H1 (cell line): ENCODE data around the gene C5orf15. TPM values are rescaled to one million over a fixed set of nuclear protein-coding genes. Genes with fewer than 3 reads are reported as not detected.

Experiments used
- ASH2L ChIP-seq: fragments of 200-600, 300-600 bp; sonication (generic); IDR thresholded peaks from one replicate; pipeline ENCODE4 v1.7.1; 2017; ENCODE audit warnings: low read length
- JUND ChIP-seq: IDR thresholded peaks from 2 replicates; pipeline ENCODE4 v1.6.1; 2011; ENCODE audit warnings: mild to moderate bottlenecking, improper control_type of control experiment, low read length
- NRF1 ChIP-seq: IDR thresholded peaks from 2 replicates; pipeline ENCODE4 v1.6.1; 2011; ENCODE audit warnings: mild to moderate bottlenecking, low read depth, low read length, improper control_type of control experiment
- RNF2 ChIP-seq: fragments of 200-900, 300-1000 bp; sonication (generic); IDR thresholded peaks from 2 replicates; pipeline ENCODE4 v1.7.1; 2016; ENCODE audit warnings: borderline replicate concordance, low read depth, mild to moderate bottlenecking, antibody characterized with exemption, low read length; ENCODE audit not compliant: poor library complexity, severe bottlenecking; ENCODE audit errors: missing control alignments
- SAP30 ChIP-seq: fragments of 300-600 bp; sonication (generic); IDR thresholded peaks from 2 replicates; pipeline ENCODE4 v1.7.1; 2012; ENCODE audit warnings: low read length, moderate library complexity, mild to moderate bottlenecking, inconsistent platforms; ENCODE audit not compliant: insufficient read depth, insufficient replicate concordance
- SIX5 ChIP-seq: IDR thresholded peaks from 2 replicates; pipeline ENCODE4 v1.6.1; 2011; ENCODE audit warnings: mild to moderate bottlenecking, low read depth, low read length
- SP1 ChIP-seq: IDR thresholded peaks from 2 replicates; pipeline ENCODE4 v1.6.1; 2011; ENCODE audit warnings: low read depth, low read length
- ZNF274 ChIP-seq: IDR thresholded peaks from 2 replicates; pipeline ENCODE4 v1.7.0; 2012; ENCODE audit warnings: low read length, borderline replicate concordance; ENCODE audit errors: extremely low read depth
- polyA plus RNA-seq, 7 experiments: library from polyadenylated mRNA; depleted of rRNA in 3 of 7; stranded (reverse) in 5 of 7; unstranded in 2 of 7; fragments of >200 nt in 5 of 7; fragments of 200-250 nt in 2 of 7; gene quantifications; 1 replicate in 5 of 7; 2 replicates in 1 of 7; 4 replicates in 1 of 7; pipeline versions ENCODE4 v1.2.1 to v1.2.3, GENCODE V29; 2011 to 2013; ENCODE audit warnings: missing spikeins in 2 of 7, mixed read lengths in 2 of 7
- total RNA-seq: library from RNA; stranded (reverse); fragmentation: NEBNext Ultra II Directional; extraction: Animal tissue kit (Norgen Biotek cat#: 25700); gene quantifications from 2 replicates; pipeline ENCODE4 v1.2.1, GENCODE V29; 2021
- TF ChIP-seq, protein P1 (sequence below): IDR thresholded peaks from 2 replicates; pipeline ENCODE4 v1.6.1; 2011; ENCODE audit warnings: low read depth, mild to moderate bottlenecking, low read length; ENCODE audit not compliant: insufficient read depth

Gene C5orf15
- total and polyA plus RNA-seq, 2 of the 8 experiments (the other 6 are each of a cell fraction or from before 2014, with no cell fraction given) = 31.7 to 39.3 TPM

GRCh38 chr5:133928587-133929393, 39.6 kb downstream of the C5orf15 start (continued):
- no peak for TF ChIP-seq SIX5
- TF ChIP-seq ZNF274 = no peak
- no peak for TF ChIP-seq SAP30
- no peak for TF ChIP-seq NRF1
- TF ChIP-seq ASH2L = no peak
- no peak for TF ChIP-seq JUND
- TF ChIP-seq SP1 = no peak
- no peak for TF ChIP-seq RNF2
- TF ChIP-seq, protein P1, sequence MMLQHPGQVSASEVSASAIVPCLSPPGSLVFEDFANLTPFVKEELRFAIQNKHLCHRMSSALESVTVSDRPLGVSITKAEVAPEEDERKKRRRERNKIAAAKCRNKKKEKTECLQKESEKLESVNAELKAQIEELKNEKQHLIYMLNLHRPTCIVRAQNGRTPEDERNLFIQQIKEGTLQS = no peak
